Activated CD4-positive, CD25-positive, alpha-beta regulatory T cell treated with anti-CD3 and anti-CD28 coated beads, Interleukin-2, amount 50 U/mL, for 16 hours (primary cell): Measurements from ENCODE around the gene FYN.
"Not testable (repeated sequence)": the region's sequence is repeated elsewhere in the genome, so short reads cannot be mapped to it uniquely, and the experiment has no call there.

ENCODE experiments used
- DNase-seq: peaks from one replicate; pipeline ENCODE4 v3.0.0-alpha.2; 2020; ENCODE audit warnings: low read depth, low spot score

FYN gene

DNA sequence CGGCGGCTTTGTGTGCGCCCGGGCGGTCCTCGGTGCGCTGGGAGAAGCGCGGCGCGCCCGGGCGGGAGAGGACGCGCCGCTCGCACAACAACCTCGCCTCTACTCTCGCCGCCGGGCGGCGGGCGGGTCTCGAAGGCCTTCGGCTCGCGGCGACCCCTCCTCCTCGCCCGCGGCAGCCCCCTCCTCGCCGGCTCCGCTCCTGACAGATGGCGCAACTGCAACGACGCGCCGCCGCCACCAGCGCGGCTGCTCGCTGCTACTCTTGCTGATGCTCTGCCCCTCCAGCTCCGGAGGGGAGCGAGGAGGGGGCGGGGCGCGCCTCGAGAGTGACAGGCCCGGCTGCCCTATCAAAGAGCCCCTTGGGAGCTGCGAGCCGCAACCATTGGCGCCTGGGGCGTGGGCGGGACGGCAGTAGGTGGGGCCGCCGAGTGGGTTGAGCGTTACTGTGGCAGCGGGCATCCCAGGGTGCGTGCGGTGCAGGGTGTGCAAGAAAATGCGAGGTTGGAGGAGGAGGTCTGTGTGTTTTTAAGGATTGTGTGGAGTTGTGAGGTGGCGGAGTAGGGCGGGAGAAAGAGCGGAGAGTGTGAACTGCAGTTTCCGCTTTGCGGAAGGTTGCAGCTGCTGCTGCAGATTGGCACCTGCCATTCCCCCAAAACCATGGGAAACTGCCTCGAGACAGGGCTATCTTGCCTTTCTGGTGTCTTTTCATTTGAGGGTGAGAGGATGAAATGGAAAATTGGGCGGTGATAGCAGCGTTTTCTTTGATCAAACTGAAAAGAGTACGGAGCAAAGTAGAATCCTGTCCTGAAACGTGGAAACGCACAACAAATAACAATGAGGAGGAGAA, at the start of gene FYN:
Gene FYN, minus strand, starts transcription at position 275 of the 847 bp plus-strand sequence. CDS start 153,401 bp downstream, outside the sequence.
- DNase-seq, result peak; percentile 98

DNA sequence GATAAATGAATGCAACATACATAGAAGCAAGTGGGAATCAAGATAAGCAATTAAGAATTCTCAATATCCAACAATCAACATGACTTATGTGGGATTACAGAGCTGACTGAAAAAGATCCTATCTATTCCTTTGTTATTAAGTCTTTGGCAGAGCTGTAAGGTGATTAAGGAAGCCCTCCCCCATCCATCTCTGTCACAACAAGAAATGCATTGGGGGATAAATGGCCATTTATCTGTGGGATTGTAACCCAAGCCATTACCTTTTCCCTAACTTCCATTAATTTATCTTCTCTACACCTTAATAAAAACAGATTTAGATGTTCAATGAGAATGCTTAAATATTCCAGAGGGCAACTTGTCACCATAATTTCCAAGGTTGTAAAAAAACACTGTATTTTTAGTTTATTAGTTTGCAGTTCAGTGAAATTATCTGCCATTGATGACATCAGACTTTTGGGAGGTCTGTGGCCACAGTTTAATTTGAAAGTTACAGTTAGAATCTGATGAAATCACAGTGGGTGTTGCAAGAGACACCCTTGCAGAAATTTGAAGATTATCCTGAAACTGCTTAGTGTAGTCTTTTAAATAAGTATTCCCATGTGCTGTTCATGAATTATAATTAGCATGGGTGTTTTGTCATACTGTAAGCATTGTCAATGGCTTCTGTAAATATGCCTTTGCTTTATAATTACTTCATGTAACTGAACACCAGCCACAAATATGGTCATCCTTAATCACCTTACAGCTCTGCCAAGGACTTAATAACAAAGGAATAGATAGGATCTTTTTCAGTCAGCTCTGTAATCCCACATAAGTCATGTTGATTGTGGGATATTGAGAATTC, 49.4 kb upstream of the FYN start:
- no peak for DNase-seq

DNA sequence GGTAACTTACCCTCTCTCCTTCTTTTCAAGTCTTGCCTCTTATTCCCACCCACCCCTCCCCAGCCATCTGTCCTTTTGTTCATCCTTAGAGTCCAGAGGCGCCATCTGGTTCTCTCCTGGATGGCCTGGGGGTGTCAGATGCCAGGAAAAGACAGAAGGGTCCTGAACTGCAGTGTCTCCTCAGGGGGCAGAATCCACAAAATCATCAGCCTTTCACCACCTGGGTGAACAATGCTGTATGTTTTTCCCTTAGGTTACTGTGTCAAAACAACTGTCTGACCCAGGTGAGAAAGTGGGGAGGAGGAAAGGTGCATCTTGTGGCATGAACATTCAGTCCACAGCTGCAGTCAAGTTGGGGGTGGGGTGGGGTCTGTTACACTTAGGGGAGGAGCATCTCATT, 47.9 kb upstream of the FYN start:
- no peak for DNase-seq

DNA sequence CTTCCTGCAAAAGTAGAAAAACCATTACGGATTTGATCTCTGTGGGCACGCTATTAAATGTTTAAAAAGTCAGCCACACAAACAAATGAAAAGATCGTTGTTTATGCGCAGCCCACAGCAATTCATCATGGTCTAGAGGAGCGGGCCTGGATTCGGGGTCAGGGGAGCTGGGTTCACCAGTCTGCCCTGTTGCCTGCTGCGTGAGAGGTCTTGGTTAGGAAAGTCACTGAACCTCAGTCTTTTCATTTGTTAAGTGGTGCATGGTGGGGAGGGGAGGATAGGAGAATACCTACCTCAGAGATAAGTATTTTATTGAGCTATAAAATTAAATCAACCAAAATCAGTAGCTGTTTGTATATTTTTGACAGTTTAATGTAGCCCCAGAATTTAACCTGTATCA, 47.3 kb upstream of the FYN start:
- DNase-seq, result no peak

DNA sequence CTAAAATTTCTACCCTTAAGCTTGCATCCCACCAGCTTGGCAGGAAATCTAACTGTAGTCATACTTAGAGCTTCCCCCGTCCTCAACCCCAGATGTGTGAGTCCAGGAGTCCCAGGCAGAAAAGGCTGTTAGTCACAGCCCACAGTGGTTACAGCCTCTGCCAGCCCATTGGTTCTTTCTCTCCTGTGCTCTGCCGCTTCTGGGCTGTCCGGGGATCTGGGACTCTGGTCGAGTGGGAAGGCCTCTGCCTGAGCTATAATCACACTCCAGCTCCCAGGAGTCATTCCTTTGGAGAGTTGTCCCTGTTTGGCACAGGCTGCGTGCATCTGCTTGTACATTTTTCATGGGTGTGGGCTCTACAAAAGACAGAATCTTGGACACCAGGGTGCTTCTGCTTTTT, 45.6 kb upstream of the FYN start:
- no peak for DNase-seq

DNA sequence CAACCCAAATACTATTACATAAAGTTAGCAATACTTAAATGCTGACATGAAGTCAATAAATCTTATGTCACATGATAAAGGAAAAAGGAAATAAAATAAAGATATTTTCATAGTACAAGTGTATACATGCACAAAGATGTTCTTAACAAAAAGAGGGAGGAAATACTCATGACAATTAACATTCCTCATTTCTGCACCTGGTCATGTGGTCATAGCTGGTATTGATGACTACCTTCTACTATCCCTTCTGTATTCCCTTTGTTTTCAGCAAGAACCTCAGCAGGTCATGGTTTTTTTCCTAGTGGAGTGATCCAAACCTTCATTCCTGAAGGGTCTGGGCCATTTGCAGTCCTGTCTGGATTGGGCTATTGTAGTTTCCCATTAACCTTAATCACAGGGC, 43.5 kb upstream of the FYN start:
- no peak for DNase-seq

DNA sequence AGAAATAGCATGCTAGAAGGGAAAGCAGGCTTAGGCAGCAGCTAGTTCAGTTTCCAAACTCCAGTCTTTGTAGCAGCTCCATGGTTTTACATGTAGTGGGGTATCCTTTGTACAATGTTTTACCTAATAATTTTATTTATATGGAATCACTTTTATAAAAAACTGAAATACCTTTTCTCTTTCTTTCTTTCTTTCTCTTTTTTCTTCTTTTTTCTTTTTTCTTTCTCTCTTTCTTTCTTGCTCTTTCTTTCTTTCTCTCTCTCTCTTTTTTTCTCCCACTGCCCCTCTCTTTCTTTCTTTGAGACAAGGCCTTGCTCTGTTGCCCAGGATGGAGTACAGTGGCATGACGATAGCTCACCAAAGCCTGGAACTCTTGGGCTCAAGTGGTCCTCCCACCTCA, 41.4 kb upstream of the FYN start:
- no peak for DNase-seq

DNA sequence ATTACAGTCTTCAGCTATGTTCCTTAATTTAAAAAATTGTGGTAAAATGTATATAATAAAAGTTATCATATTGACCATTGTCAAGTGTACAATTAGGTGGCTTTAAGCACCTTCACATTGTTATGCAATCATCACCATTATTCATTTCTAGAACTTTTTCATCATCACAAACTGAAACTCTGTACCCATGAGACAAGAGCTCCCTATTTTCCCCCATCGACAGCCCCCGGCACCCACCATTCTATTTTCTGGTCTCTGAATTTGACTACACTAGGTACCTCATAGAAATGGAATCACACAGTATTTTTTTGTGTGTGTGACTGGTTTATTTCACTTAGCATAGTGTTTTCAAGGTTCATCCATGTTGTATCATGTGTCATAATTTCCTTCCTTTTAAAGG, 39.7 kb upstream of the FYN start:
- no peak for DNase-seq

DNA sequence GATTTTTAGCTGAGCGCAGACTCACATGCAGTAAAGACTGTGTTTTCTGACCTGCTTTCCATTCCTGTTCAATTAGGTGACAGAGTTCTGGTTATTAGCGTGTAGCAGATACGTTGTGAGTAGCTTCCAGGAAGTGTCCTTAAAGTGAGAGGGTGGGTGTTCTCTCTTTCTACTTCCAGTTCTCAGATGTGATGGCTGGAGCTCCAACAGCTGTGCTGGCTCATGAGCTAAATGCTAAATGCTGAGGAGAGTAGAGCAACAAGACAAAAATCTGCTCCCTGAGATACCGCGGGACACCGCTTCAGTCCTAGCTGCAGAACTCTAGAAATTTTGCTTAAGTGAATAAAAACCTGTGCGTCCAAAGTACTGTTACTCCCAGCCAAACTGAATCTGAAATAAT, 38.2 kb upstream of the FYN start:
- DNase-seq, result no peak

DNA sequence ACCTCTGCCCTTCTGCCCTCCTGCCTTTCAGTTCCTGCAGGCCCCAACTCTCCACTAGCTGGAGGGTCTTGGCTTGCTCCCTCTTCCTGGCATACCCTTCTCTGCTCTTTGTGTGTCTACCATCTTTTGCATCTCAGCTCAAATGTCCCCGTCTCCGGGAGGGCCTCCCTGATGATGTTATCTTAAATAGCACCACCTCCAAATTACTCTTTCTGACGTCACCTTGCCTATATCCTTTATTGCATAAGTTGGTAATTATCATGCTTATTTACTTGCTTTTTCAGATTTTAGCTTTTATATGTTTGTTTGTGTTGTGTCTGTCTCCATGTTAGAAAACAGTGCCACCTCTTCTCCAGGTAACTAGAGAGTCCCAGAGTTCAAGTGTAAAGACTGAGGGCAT, 36.0 kb upstream of the FYN start:
- DNase-seq, result no peak

DNA sequence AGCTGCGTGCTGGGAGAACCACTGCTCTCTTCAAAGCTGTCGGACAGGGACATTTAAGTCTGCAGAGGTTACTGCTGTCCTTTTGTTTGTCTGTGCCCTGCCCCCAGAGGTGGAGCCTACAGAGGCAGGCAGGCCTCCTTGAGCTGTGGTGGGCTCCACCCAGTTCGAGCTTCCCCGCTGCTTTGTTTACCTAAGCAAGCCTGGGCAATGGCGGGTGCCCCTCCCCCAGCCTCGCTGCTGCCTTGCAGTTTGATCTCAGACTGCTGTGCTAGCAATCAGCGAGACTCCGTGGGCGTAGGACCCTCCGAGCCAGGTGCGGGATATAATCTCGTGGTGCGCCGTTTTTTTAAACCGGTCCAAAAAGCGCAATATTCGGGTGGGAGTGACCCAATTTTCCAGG, 35.1 kb upstream of the FYN start:
- not testable (repeated sequence) for DNase-seq

DNA sequence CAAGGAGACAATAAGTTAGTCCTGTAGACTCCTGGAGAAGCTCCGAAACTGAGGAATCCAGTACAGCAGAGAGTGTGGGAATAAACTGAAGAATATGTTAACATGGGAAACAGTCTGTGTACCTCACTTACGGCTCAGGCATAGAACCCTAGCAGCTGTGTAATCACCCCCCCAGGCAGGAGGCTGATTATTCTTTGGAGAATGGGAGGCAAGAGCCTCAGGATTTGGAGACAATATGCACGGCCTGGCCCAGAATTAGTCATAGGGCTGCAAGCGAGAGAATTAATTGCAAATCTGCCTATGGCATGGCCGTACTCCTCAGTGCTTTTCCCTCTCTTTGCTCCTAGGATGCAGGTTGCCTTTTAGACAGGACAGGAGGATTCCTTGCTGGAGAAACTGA, 27.5 kb upstream of the FYN start:
- DNase-seq, result no peak

DNA sequence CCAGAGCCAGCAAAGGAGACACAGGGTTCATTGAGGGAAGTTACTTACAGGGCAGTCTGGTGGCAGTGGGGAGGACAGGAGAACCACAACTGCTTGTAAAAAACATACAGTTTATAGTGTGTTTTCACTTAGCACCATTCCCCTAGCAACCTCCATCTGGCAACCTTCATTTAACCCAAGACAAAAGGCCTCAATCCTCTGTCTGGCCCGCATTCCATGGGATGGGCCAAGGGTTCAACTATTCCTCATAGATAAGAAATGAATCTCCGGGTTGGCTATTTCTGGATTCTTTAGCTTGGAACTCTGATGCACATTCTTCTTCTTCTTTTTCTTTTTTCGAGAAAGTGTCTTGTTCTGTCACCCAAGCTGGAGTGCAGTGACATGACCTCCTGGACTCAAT, 26.3 kb upstream of the FYN start:
- no peak for DNase-seq

DNA sequence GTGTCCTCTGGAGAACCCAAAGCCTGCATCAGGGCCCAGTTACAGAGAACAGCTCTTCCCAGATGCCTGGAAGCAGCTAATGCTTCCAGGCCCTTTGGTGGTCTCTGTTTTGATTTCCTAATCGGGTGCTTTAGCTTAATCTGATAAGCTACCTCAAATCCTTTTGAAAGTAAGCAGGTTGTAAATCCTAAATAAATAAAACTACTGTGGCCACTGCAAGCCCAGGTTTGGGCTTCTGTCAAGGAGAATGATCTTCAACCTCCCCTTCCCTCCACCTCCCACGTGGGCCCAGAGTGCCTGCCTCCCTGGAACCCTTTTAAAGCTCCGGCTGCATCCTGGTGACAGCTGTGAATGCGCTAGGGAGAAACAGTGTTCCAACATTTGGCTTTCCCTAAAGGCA, 25.2 kb upstream of the FYN start:
- DNase-seq, result no peak

DNA sequence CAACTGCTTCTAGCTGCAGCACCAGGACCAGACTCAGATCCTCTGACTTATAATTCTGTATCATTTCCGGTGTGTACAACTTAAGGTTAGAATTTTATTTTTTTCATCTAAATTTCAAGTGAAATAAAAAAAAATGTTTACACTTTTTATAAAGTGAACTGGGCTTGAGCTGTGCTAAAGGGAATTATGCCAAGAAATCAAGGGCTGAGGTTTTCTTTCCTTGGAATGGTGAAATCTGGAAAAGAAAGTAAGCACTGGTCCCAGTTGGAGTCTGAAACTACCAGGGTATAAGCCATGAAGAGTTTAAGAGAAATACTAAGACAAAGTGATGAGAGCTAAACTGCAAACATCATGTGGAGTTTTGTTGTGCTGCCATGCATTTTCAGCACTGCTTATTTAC, 21.7 kb upstream of the FYN start:
- DNase-seq, result no peak

DNA sequence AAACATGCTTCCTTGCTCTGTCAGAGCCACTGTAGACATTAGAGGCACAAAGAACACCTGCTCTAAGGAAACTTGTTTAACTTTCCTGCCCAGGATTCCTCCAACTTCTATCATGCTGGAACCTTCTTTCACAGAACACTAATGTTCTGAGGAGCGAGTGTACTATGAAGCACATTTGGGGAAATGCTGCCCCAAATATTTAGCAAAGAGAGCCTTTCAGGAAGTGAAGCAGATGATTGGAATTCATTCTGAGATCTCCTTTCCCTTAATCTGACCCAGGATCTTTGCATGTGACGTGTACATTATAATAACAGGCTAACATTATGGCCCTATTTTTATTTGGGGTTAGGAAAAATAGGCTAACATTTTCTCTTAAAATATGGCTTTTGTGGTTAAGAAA, 21.0 kb upstream of the FYN start:
- no peak for DNase-seq

DNA sequence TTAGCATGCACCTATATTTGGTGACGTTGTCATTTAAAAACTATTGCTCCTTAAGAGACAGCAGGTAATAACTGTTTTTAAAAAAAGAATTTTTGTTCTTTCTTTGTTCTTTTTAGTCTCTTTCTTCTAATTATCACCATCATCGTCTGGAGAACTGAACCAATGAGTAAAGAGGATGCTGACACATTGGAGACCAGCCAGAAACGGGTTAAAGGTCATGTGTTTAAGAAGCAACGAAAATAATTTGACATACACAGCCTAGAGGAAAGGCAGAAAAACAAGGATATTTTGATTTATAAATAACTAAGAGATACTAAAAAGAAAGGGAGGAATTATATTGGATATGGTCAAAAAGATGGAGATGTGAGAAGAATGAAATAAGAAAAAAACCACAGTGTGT, 19.2 kb upstream of the FYN start:
- DNase-seq, result no peak

DNA sequence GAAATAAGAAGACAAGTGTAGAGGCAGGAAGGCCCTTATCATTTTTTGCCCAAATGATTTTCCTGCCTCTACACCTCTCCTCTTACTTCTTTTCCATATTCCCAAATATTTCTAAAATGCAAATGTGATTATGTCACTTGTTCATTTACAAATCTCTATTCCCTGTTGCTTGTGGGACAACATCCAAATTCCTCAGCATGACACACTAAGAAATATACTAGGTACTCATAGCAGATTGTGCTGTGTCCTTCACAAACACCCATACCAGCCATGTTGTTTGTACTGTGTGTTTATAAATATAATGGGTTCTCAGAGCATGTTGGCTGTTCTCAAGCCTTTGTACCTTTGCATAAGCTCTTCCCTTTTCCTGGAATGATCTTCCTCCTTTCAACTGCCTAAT, 17.7 kb upstream of the FYN start:
- no peak for DNase-seq

DNA sequence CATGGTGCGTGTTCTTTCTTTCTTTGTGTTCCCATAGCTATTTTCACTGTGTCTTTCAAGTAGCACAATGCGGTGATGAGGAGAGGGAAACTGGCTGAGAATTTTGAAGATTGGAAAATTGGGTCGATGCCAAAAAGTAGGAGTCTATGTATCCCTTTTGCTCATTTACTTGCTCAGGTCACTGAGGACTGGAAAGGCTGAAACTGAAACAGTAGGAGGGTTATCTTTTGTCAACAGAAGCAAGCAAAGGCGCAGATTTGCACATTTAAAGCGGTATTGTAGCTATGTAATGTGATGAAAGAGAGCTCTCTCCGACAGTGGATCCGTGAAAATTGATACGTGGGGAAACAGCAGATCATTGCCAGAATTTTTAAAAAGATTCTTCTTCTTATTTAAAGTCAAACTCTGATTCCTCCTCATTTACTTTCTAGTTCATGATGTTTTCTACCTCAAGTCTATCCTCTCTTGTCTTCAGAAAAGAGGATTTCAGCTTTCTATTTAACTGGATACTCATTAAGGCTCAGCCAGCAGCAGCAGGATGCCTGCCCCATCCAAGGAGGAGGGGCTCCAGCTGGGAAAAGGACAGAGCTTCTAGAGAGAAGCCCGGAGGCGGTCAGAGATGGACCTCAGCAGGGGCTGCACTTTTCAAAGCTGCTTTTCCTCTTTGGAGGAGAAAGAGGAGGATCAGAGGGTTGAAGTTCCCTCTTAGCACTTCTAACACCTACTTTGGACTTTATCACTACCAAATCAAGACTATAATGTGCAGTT, 15.9 kb upstream of the FYN start:
- DNase-seq, result no peak

DNA sequence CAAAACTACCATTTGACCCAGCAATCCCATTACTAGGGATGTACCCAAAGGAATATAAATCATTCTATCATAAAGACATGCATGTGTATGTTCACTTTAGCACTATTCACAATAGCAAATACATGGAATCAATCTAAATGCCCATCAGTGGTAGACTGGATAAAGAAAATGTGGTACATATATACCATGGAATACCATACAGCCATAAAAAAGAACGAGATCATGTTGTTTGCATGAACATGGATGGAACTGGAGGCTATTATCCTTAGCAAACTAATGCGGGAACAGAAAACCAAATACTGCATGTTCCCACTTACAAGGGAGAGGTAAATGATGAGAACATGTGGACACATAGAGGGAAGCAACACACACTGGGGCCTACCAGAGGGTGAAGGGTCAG, 13.5 kb upstream of the FYN start:
- not testable (repeated sequence) for DNase-seq

DNA sequence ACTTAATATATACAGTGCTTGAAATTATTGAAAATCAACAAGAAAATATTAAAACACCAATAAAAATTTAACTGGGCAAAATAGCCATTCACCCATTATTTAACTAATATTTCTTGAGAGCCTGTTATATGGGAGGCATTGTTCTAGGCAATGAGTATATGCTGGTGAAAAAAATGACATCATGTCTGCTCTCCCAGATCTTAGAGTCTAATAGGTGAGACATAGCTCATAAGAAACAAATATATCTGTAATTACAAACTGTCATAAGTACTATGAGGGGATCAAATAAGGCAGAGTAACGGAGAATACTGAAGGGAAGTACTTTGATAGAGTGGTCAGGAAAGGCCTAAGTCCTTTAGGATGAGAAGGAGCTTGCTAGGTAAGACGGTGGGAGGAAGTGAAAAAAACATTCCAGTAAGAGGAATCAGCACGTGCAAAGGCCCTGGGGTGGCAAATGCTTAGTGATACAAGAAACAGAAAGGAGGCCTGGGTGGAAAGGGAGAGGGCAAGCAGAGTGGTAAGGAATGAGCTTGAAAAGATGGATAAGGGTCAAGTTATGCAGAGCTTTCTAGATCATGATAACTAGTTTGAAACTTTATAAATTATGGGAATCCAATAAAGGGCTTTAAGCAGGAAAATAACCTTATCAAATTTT, 12.2 kb upstream of the FYN start:
- DNase-seq, result no peak

DNA sequence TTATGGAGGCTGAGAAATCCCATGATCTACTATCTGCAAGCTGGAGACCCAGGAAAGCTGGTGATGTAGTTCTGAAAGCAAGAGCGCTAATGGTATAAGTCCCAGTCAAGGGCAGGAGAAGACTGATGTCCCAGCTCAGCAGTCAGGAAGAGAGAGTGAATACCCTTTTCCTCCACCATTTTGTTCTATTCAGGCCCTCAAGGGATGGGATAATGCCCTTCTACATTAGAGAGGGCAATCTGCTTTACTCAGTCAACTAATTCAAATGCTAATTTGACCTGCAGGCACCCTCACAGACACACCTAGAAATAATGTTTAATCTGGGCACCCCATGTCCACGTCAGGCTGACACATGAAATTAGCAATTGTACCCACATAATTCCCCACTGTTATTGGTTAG, 10.8 kb upstream of the FYN start:
- no peak for DNase-seq
